ENCODE results near the gene FAM107B.

Gene FAM107B

DNA sequence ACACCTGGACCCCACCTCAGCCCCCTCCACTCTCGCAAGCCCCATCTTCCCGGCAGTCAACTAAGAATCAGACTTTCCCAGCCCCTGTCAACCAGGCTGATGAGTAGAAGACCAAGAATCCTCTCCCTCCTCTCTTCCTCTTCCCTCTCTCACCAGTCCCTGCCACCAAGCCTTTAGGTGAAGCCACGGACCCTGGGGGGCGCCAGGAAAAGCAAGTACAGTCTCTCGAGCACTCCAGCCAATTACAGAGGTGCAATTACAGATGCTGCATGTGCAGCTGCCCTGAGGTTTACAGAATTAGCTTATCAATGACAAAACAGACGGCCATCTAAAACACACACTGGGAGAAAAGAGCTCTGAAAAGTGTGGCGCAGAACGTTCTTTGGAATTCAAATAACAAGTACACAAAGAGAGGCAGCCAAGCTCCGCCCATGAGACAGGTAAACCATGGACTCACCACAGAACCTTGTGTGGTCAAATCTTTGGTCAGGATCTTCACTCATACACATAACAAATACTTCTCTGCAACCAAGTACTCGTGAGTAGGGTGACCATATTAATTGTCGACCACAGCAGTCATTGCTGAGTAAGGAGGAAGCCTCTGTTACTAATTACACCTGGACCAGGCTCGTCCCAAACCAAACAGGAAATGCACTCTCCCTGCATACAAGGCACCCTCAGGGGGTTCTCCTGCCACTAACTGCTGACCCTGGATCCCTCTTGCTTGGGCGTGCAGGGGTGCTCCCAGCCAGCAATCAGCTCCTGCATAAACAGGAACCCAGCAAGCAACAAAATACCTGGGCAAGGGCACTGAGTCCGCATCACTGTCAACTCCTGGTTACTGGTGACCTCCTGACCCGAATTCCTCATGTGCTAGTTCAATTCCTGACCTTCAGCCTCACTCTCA lies 189.2 kb downstream of the FAM107B start:
- no peak for DNase-seq (ENCODE audit: low read depth)
- no peak overlapping the region for H3K4me3 ChIP-seq (ENCODE audit: low read depth, low read length)
- TF ChIP-seq, protein P1, sequence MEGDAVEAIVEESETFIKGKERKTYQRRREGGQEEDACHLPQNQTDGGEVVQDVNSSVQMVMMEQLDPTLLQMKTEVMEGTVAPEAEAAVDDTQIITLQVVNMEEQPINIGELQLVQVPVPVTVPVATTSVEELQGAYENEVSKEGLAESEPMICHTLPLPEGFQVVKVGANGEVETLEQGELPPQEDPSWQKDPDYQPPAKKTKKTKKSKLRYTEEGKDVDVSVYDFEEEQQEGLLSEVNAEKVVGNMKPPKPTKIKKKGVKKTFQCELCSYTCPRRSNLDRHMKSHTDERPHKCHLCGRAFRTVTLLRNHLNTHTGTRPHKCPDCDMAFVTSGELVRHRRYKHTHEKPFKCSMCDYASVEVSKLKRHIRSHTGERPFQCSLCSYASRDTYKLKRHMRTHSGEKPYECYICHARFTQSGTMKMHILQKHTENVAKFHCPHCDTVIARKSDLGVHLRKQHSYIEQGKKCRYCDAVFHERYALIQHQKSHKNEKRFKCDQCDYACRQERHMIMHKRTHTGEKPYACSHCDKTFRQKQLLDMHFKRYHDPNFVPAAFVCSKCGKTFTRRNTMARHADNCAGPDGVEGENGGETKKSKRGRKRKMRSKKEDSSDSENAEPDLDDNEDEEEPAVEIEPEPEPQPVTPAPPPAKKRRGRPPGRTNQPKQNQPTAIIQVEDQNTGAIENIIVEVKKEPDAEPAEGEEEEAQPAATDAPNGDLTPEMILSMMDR (IDR thresholded peaks at IDR 0.05; ENCODE audit: control insufficient read depth, extremely low read depth, insufficient read depth), result no peak

- TF ChIP-seq, protein P1 (IDR thresholded peaks at IDR 0.05; ENCODE audit: control insufficient read depth, extremely low read depth, insufficient read depth), result no peak
- no peak for DNase-seq (ENCODE audit: low read depth)
- no peak overlapping the region for H3K4me3 ChIP-seq (ENCODE audit: low read depth, low read length)
Measured at GRCh38 chr10:14584661-14585060, 190.0 kb downstream of the FAM107B start.

- H3K4me3 ChIP-seq (ENCODE audit: low read depth, low read length), result no peak overlapping the region
- TF ChIP-seq, protein P1 (IDR thresholded peaks at IDR 0.05; ENCODE audit: control insufficient read depth, extremely low read depth, insufficient read depth), result no peak
- DNase-seq (ENCODE audit: low read depth), result no peak
Measured at GRCh38 chr10:14583967-14584366, 190.7 kb downstream of the FAM107B start.

GRCh38 chr10:14583252-14583651 lies 191.4 kb downstream of the FAM107B start:
- no peak overlapping the region for H3K4me3 ChIP-seq (ENCODE audit: low read depth, low read length)
- TF ChIP-seq, protein P1 (IDR thresholded peaks at IDR 0.05; ENCODE audit: control insufficient read depth, extremely low read depth, insufficient read depth), result no peak
- DNase-seq (ENCODE audit: low read depth), result no peak

GRCh38 chr10:14581553-14582321 lies 193.0 kb downstream of the FAM107B start:
- TF ChIP-seq, protein P1 (IDR thresholded peaks at IDR 0.05; ENCODE audit: control insufficient read depth, extremely low read depth, insufficient read depth), result no peak
- H3K4me3 ChIP-seq (ENCODE audit: low read depth, low read length), result no peak overlapping the region
- no peak for DNase-seq (ENCODE audit: low read depth)

DNA sequence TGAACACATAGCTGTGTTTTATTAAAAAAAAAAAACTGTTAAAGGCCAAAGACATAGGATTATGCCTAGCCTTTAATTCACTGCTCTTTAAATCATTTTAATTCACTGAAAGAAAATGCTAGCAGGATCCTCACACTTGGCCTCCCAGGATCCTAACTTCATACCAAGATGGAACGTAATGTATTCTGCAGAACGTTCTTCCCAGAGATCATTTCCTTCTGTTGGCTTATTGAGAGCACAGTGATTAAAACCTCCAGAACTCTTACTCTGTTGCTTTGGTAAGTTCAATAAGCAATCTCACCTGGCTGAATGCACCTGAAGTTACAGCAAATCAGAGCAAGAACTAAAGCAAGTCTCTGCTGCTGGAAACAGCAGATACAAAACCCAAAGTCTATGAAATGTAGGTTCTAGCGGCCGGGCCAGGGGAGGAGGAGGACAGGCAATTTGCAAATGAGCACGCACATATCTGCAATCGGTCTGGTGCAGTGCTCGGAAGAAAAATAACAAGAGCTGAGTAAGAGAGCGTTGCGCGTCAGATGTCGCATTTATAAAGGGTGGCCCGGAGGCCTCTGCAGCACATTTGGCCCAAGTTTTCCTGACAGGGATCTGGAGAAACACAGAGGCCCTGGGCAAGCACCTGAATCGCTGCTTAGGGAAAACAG lies 193.9 kb downstream of the FAM107B start:
- DNase-seq (ENCODE audit: low read depth), result no peak
- H3K4me3 ChIP-seq (ENCODE audit: low read depth, low read length), result no peak overlapping the region
- TF ChIP-seq, protein P1 (IDR thresholded peaks at IDR 0.05; ENCODE audit: control insufficient read depth, extremely low read depth, insufficient read depth), result no peak

Data from LNCaP clone FGC (cell line).